SU-DHL-6 (cell line): ENCODE data around the gene MTHFD2.
A peak's percentile ranks its signal among the peaks of the same experiment; 100 is the strongest.
"Not testable (repeated sequence)": the region's sequence is repeated elsewhere in the genome, so short reads cannot be mapped to it uniquely, and the experiment has no call there.

ENCODE experiments used
- H2AFZ ChIP-seq: fragments of 200-600 bp; sonication (generic); 2 replicates; pipeline ENCODE4 v1.6.1; 2014; ENCODE audit warnings: low read depth, mild to moderate bottlenecking, moderate library complexity, mixed read lengths, antibody characterized with exemption, low read length; ENCODE audit not compliant: severe bottlenecking
- H3F3A ChIP-seq: fragments of 200-600 bp; shearing (Covaris generic); 2 replicates; pipeline ENCODE4 v1.6.0; 2016; ENCODE audit warnings: antibody characterized with exemption, mild to moderate bottlenecking; ENCODE audit not compliant: insufficient read depth
- H3K27ac ChIP-seq: fragments of 200-600 bp; sonication (generic); 2 replicates; pipeline ENCODE4 v1.5.1; 2016; ENCODE audit warnings: low read depth, mild to moderate bottlenecking, low read length, moderate library complexity, mixed read lengths
- H3K27me3 ChIP-seq: fragments of 200-600 bp; sonication (generic), shearing (Covaris generic); 2 replicates; pipeline ENCODE4 v1.6.0; 2014; ENCODE audit warnings: mild to moderate bottlenecking, low read length
- H3K36me3 ChIP-seq: fragments of 200-600 bp; sonication (generic); 2 replicates; pipeline ENCODE4 v1.6.1; 2014; ENCODE audit warnings: mild to moderate bottlenecking, low read length, mixed read lengths
- H3K4me2 ChIP-seq: fragments of 300-600, 200-600 bp; shearing (Covaris generic), sonication (generic); 2 replicates; pipeline ENCODE4 v1.6.0; 2014; ENCODE audit warnings: low read length, low read depth, mild to moderate bottlenecking; ENCODE audit not compliant: poor library complexity, severe bottlenecking
- H3K4me3 ChIP-seq: fragments of 200-600 bp; sonication (generic); 2 replicates; pipeline ENCODE4 v1.5.1; 2014; ENCODE audit warnings: antibody characterized with exemption, low read length, mild to moderate bottlenecking, mixed read lengths; ENCODE audit not compliant: insufficient read depth, poor library complexity, severe bottlenecking
- H3K79me2 ChIP-seq: fragments of 200-600 bp; sonication (generic); 2 replicates; pipeline ENCODE4 v1.6.1; 2014; ENCODE audit warnings: mild to moderate bottlenecking, low read length, moderate library complexity; ENCODE audit not compliant: insufficient read depth
- H3K9ac ChIP-seq: fragments of 200-600 bp; sonication (generic); 2 replicates; pipeline ENCODE4 v1.7.0; 2014; ENCODE audit warnings: mild to moderate bottlenecking, low read length
- H3K9me2 ChIP-seq: fragments of 200-600 bp; sonication (generic); replicated peaks from 2 replicates; pipeline ENCODE4 v1.6.1; 2014; ENCODE audit warnings: low read length; ENCODE audit not compliant: insufficient read depth
- H3K9me3 ChIP-seq: fragments of 200-600 bp; sonication (generic); 2 replicates; pipeline ENCODE4 v1.6.1; 2014; ENCODE audit warnings: low read length, mixed read lengths; ENCODE audit not compliant: insufficient read depth
- H4K20me1 ChIP-seq: fragments of 200-600 bp; sonication (generic); 2 replicates; pipeline ENCODE4 v1.6.1; 2014; ENCODE audit warnings: low read depth, mild to moderate bottlenecking, antibody characterized with exemption, low read length, moderate library complexity, mixed read lengths
- EZH2phosphoT487 ChIP-seq: fragments of 200-600 bp; sonication (generic), shearing (Covaris generic); conservative IDR thresholded peaks from 2 replicates; pipeline ENCODE4 v1.6.1; 2018; ENCODE audit warnings: mild to moderate bottlenecking, antibody characterized with exemption, low read length, moderate library complexity, mixed read lengths
- TF ChIP-seq, protein P1 (sequence below): fragments of 200-600 bp; sonication (generic); IDR thresholded peaks from one replicate; pipeline ENCODE4 v1.5.1; 2017; ENCODE audit warnings: antibody characterized with exemption, mild to moderate bottlenecking, low read length, moderate library complexity; ENCODE audit not compliant: insufficient read depth, poor library complexity, severe bottlenecking

The MTHFD2 gene

DNA sequence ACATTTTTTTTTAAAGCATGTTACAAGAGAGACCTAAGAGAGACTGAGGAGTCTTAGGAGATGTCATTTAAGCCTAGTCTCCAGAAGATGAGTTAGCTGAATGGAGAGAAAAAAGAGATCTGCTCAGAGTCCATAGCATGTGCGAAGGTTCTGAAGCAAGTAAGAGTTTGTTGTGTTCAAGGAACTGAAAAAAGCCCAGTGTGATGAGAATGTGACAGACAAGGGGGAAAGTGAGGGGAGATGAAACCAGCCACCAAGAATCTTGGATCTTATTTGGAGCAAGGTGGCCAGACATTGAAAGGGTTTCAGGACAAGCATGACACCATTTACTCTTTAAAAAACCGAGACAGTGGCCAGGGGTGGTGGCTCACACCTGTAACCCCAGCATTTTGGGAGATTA is 14.5 kb upstream of the MTHFD2 start:
- H3K4me3 ChIP-seq, result no peak overlapping the region
- peak overlapping the region; percentile 6; the same call in 1 of the 2 replicates for H3K9ac ChIP-seq
- peaks cover 45% of the 10 kb centered on the region for H3F3A ChIP-seq
- peak overlapping the region; percentile 10 for H3K4me2 ChIP-seq
- H3K36me3 ChIP-seq, result no peaks in the 10 kb centered on the region
- TF ChIP-seq, protein P1, sequence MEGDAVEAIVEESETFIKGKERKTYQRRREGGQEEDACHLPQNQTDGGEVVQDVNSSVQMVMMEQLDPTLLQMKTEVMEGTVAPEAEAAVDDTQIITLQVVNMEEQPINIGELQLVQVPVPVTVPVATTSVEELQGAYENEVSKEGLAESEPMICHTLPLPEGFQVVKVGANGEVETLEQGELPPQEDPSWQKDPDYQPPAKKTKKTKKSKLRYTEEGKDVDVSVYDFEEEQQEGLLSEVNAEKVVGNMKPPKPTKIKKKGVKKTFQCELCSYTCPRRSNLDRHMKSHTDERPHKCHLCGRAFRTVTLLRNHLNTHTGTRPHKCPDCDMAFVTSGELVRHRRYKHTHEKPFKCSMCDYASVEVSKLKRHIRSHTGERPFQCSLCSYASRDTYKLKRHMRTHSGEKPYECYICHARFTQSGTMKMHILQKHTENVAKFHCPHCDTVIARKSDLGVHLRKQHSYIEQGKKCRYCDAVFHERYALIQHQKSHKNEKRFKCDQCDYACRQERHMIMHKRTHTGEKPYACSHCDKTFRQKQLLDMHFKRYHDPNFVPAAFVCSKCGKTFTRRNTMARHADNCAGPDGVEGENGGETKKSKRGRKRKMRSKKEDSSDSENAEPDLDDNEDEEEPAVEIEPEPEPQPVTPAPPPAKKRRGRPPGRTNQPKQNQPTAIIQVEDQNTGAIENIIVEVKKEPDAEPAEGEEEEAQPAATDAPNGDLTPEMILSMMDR, result no peak
- no peak for TF ChIP-seq EZH2phosphoT487
- no peaks in the 10 kb centered on the region for H4K20me1 ChIP-seq
- peak overlapping the region; percentile 55 for H2AFZ ChIP-seq
- no peaks in the 10 kb centered on the region for H3K27me3 ChIP-seq
- H3K9me3 ChIP-seq, result no peaks in the 10 kb centered on the region
- H3K9me2 ChIP-seq, result no peaks in the 10 kb centered on the region
- H3K27ac ChIP-seq, result peak overlapping the region; percentile 36
- no peaks in the 10 kb centered on the region for H3K79me2 ChIP-seq

DNA sequence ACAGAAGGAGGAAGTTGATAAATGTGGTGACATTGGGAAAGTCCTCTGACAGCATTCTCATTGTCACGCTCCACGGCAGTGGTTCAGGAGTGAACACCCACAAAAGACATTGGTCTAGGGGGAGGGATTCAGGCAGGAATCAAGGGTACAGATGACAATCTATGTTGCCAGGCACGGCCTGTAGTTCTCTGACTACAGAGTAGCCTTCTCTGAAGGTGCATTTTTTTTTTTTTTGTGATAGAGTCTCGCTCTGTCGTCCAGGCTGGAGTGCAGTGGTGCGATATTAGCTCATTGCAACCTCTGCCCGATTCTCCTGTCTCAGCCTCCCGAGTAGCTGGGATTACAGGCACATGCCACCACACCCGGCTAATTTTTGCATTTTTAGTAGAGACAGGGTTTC is 12.4 kb upstream of the MTHFD2 start:
- H3K36me3 ChIP-seq, result no peaks in the 10 kb centered on the region
- no peaks in the 10 kb centered on the region for H3K9me2 ChIP-seq
- H3K4me2 ChIP-seq, result peak overlapping the region; percentile 49
- H2AFZ ChIP-seq, result peak overlapping the region; percentile 77
- peak overlapping the region; percentile 39 for H3K9ac ChIP-seq
- H3K4me3 ChIP-seq, result no peak overlapping the region
- peak overlapping the region; percentile 55 for H3K27ac ChIP-seq
- H3K9me3 ChIP-seq, result no peaks in the 10 kb centered on the region
- no peaks in the 10 kb centered on the region for H3K79me2 ChIP-seq
- no peaks in the 10 kb centered on the region for H3K27me3 ChIP-seq
- no peaks in the 10 kb centered on the region for H4K20me1 ChIP-seq
- TF ChIP-seq, protein P1, result no peak
- no peak for TF ChIP-seq EZH2phosphoT487
- peaks cover 25% of the 10 kb centered on the region for H3F3A ChIP-seq

DNA sequence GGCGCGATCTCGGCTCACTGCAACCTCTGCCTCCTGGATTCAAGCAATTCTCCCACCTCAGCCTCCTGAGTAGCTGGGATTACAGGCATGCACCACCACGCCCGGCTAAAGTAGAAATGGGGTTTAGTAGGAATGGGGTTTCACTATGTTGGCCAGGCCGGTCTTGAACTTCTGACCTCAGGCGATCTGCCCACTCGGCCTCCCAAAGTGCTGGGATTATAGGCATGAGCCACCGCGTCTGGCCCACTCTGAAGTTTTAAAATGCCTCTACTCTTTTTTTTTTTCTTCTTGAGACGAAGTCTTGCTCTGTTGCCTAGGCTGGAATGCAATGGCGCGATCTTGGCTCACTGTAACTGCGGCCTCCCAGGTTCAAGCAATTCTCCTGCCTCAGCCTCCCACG is 11.7 kb upstream of the MTHFD2 start:
- not testable (repeated sequence) for H3K4me3 ChIP-seq, H3K27me3 ChIP-seq, H3K4me2 ChIP-seq, H3K79me2 ChIP-seq, H2AFZ ChIP-seq, H4K20me1 ChIP-seq, H3K36me3 ChIP-seq, H3K27ac ChIP-seq, H3K9me3 ChIP-seq, H3K9ac ChIP-seq, H3K9me2 ChIP-seq
- peaks cover 19% of the 10 kb centered on the region for H3F3A ChIP-seq

GRCh38 chr2:74188018-74188601 is 10.3 kb upstream of the MTHFD2 start:
- H3K9me3 ChIP-seq, result no peaks in the 10 kb centered on the region
- peaks cover 14% of the 10 kb centered on the region for H3F3A ChIP-seq
- H3K36me3 ChIP-seq, result no peaks in the 10 kb centered on the region
- H2AFZ ChIP-seq, result no peak overlapping the region
- no peaks in the 10 kb centered on the region for H3K27me3 ChIP-seq
- no peaks in the 10 kb centered on the region for H3K9me2 ChIP-seq
- no peak overlapping the region for H3K9ac ChIP-seq
- no peak overlapping the region for H3K4me3 ChIP-seq
- no peaks in the 10 kb centered on the region for H3K79me2 ChIP-seq
- H3K4me2 ChIP-seq, result no peak overlapping the region
- no peak overlapping the region for H3K27ac ChIP-seq
- TF ChIP-seq, protein P1, result no peak
- TF ChIP-seq EZH2phosphoT487, result no peak
- no peaks in the 10 kb centered on the region for H4K20me1 ChIP-seq
